Stimulated activated CD8-positive, alpha-beta memory T cell treated with anti-CD3 and anti-CD28 coated beads, Interleukin-4, amount 100 ng/mL, for 4 hours (primary cell): ENCODE measurements around the gene CCR8.

Experiments used
- DNase-seq, 2 donors: peaks; one replicate each; pipeline ENCODE4 v3.0.0-alpha.2; 2020; ENCODE audit warnings: low read depth in 2 of 2, low spot score in 1 of 2

The CCR8 gene, protein sequence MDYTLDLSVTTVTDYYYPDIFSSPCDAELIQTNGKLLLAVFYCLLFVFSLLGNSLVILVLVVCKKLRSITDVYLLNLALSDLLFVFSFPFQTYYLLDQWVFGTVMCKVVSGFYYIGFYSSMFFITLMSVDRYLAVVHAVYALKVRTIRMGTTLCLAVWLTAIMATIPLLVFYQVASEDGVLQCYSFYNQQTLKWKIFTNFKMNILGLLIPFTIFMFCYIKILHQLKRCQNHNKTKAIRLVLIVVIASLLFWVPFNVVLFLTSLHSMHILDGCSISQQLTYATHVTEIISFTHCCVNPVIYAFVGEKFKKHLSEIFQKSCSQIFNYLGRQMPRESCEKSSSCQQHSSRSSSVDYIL

DNA sequence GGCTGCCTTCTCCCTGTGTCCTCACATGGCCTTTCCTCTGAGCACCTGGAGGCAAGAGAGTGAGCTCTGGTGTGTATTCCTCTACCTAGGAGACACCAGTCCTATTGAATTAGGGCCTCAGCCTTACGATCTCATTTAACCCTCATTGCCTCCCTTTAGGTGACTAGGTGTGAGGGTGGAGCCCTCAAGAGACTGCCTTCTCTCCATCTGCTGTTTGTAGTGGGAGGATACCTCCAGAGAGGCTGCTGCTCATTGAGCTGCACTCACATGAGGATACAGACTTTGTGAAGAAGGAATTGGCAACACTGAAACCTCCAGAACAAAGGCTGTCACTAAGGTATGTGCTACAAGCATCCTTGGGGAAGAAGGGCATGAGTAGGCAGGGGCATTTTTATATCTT is at the start of gene CCR8:
TSS of gene CCR8 (plus strand) at position 217 of the 400 bp plus-strand sequence. CDS start 2,623 bp downstream, outside the sequence.
- no peak for DNase-seq

DNA sequence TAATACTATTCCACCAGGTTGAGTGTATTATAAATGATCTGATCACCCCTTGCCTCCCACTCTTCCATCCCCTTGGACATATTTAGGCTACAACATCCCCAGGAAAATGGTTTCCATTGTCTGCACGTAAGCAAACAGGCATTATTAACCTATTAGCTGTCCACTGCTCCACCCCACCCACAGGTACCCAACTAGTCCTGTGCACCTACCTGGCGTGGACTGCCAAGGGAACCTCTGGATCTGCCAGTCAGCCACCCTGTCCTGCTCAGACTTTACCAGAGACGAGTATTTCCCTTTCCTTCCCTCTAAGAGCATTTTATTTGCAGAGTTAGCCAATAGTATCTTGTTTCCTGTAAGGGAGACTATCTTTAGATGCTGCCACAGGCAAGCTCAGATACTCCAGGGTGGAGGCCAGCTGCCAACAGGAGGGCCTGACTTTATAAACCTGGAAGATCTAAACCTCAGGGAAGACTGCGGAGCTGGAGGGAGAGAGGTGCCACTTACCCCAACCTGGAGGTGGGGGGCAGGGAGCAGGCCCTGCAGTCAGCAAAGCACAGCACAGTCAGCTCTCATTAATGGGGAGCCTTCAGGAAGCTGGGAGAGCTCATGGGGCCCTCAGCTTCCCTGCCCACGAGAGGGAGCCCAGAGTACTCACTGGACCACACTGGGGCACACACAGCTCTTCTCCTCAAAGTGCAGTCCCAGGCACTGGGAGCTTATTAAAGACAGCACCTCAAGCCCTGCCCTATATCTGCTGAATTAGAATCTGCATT is 49.6 kb upstream of the CCR8 start, which contains the start of gene CX3CR1:
TSS of gene CX3CR1 (minus strand) at position 292 of the 773 bp plus-strand sequence. CDS start 13,527 bp downstream, outside the sequence.
- no peak for DNase-seq

DNA sequence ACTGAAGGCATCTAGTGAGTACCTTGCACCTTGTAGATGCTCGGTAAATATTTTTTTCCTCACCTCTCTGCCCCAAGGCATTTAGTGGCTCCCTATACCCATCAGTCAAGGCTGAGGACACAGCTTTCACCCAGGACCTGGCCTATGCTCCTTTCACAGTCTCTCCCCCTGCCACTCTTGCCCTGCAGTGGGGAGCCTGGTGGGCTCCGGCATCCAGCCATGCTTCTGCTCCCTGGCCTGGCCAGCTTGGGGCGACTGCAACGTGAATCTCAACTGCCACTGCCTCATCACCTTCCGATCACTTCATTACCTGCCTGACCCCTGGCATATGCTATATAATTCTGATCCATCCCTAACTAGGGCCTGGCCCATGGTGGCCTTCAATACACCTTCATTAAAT is 48.9 kb upstream of the CCR8 start:
- DNase-seq = no peak

DNA sequence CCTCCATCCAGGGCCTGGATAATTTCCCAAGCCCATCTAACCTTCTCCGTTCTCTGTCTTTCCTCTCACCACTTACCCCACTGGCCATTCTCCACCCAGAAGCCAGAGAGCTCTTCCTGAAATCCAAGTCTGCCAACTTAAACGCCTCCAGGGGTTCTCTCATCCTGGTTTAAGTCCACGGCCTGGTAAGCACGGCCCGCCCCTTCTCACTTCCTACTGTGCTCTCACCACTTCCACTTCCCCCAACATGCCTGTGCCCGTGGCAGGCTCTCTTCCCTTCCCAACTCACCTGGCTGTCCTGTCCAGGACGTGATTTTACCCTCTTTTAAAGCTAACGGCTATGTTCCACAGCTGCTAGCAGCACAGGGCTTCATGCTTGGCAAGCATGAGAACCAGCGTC is 48.0 kb upstream of the CCR8 start:
- DNase-seq = no peak

DNA sequence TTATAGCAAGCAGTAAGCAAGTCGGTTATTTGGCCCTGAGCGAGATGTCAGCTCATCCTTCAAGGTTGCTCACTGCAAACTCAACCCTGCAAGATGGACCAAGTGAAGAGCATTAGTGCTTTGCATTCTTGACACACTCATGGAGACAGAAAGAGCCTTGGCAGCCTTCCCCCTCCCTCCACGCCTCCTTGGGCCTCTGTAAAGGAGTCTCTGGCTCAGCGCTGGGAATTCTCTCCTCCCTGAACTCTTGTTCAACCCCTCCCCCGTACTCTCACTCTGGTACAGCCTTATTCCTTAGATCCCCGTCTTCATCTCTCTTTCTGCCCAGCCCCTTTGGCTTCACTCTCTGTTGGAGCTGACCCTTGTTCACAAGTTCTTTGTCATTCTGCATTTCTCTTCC is 47.5 kb upstream of the CCR8 start:
- no peak for DNase-seq

DNA sequence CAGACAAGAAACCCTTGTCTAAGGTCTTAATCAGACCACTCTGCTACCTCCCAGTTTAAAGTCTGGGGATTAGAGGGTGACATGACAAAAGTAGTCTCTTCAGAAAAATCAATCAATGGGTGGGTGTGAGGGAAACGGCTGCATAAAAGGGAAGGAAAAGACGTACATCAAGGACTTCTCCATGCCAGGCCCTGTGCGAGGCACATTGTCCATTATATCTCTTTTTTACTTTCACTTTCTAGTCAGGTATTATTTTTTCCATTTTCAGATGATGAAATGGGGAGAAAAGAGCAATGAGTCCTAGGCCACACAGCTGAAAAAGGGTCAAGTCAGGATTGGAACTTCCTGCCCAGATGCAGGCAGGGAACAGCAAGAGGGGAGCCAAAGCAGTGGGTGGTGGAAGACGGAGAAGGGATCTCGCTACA is 45.0 kb upstream of the CCR8 start:
- DNase-seq = no peak

DNA sequence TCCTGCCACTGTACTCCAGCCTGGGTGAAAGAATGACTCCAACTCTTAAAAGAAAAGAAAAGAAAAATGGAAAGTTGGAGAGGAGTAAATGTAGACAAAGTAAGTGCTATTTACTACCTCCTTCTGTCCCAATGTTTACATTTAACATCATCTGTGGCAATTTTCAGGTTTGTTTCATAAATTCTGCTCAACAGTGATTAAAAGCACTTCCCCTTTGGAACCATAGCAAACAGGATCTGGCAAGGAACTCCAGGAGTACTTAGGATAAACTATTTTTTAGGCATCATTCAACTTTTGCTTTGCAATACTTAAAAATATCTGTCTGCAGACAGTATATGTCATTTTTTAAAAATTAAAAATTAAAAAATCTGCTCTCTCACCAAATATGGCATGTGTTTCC is 44.2 kb upstream of the CCR8 start:
- no peak for DNase-seq

DNA sequence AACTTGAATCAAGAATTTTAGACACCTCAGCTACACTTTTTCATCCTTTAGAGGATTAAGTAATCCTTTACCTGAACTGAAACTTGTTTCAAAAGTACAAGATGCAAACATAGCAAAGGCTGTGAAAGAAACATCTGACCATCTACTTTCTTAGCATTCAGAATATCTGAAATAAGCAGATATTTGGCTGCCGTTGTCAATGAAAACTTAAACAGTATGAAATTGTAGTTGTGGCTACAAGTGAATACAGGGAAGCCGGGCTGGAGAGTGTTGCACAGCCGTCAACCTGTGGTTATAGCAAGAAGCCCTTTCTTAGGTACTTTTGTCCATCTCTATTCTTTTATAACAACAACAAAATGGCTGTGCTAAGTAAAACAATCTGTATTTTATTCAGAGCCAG is 42.7 kb upstream of the CCR8 start:
- no peak for DNase-seq

DNA sequence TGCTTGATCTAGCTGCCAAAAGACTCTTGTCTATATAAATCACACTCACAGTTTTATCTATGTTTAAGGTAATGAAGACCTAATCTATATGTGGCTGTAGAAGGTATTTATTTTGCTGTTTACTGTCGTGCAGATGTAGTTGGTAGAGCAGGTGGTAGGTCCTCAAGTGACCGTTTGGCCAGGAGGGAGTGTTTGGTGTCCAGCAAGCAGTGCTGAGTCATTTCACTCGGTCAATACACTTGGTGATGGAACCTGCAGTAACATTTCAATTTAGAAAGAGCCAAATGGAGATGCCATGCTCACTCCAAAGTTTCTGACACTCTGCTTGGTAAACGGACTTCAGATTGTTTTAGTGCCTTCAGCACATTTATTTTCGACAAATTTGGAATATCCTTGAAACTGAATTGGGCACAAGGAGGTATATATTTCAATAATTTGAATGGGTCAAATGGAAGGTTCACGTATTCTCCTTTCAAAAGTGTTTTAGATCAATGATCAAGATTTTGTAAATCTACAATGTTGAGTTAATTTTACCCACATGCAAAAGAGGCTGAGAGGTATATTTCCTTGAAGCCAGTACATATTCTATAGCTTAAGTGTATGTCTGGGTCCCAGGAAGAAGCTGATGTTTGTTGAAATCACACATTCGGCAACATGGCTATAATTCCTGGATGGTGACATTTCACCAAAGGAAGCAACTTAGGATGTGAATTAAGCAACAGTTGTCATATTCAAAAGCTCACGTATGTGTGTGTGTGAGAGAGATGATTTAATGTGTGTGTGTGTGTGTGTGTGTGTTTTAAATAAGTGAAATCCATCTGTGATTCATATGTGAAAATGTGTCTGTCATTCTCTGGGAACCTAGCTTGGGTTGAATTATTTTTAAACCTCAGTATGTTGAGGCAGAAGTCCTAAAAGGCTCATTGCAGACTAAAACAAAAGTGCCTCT is 42.0 kb upstream of the CCR8 start:
- no peak for DNase-seq

DNA sequence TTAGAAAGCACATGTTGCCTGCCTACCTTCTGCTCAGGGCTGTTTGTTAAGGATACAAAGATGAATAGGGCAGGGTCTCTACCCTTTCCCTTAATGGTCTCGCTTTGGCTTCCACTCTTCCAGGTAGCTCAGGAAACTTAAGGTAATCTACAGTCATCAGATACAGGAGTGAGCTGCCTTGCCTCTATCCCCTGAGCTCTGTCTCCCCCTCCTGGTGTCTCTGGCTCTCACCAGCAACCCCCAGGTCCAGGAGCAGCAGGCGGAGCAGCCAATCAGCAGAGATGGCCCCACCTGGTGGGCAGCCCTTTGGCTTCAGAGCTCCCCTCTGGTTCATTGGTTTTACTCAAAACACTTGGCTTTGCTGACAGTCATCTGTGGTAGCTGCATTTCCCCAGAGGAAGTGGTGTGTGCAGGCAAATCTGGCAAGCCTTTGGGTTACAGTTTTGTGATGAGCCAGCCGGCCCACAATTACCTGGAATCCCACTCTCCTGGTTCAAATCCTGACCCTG is 41.2 kb upstream of the CCR8 start:
- peak; percentile 56 to 70 for DNase-seq

DNA sequence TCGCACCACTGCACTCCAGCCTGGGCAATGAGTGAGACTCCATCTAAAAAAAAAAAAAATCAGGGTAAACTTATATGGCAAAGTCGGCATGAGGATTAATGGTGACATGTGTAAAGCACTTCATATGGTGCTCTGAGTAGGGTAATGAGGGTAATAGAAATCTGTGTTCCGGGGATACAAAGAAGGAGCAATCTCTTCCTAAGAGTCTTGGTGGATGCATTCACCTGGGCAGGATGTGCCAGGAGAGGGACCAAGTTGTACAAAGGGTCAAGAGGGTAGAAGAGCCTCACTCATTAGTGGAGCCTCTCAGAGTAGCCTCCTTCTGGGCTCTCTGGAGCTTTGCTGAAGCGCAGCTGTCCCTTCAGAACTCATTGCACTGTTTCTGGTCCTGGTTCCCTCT is 40.4 kb upstream of the CCR8 start:
- DNase-seq = no peak

DNA sequence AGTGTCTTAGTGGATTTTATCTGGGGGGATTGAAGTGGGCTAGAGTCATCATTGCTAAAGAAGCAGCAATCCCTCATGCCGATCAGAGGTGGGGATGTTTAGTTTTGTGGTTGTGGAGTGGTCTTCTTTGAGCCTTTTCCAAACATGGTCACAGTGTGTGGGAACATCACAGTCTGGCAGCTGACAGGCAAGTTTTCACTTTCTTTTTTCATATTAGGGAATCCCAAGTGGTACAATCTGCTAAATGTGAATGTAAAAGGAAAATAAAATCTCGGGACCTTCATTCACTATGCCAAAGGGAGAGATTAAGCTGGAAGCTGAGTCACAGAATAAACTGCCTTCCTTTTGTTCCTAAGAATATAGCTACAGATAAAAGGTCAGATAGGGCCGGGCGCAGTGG is 39.3 kb upstream of the CCR8 start:
- DNase-seq = no peak

DNA sequence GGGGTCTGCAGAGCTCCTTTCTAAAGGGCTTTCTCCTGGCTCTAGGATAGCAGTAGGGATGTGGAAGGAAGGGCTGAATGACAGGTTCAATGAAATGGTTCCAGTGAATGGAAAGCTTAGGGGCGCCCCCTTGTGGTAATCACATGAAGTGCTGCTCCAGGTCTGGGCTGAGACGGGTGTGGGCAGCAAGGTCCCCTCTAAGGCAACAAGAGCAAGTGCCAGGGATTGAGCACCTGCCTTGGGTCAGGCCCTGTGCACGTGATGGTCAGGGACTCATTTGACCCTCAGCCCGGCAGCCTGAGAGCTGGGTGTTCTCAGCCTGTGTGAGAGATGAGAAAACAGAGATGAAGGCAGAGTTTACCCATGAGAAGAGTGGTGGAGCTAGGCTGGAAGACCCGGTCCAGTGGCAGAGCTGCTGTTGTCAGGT is 37.6 kb upstream of the CCR8 start:
- DNase-seq = peak; percentile 38 to 62

DNA sequence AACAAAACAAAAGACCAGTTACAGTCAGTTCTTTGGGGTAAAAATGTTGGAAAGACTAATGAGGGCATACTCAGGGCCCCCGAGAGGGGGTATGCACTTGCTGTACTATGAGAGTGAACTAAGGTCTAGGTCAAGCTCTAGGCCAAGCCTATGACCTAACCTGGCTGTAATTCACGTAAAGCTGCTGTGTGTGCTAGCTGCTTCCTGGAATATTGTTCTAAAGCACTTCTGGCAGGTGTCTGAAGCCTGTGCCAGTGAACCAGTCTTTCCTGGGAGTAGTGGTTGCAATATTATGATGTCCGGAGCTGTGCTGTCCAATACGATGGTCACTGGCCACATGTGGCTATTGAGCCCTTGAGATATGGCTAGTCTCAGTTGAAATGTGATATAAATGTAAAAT is 36.5 kb upstream of the CCR8 start:
- no peak for DNase-seq

DNA sequence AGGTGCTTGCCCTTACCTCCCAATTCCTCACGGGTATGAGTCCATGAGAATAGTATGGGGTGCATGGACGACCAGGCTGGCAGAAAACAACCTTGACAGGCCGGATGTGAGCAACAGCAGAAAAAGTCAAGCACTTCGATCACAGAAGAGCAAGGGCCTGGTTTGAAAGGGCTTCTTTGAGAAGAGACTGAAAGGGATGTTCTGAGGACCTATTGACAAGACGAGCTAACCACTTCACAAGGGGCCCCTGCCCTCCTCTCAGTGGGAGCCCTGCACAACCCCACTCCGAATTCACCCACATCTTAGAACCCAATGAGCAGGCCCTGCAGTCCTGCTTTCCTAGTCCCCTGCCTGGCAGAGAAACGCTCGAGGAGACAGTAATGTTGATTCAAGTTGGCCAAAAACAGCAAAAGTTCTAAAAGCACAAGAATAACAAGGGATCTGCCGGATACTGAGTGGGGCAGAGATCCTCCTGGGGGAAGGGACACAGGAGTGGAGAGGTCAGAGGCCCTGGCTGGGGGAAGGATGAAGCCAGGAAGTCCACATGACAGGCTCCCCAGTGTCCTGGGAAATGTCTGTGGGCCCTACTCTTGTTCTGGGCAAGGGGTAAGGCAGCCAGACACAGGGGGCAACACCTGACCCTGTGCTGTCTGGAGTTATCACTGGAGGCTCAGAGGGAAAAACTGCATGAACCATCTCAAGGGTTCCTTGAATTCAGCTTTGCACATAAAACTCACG is 34.9 kb upstream of the CCR8 start:
- DNase-seq = no peak

DNA sequence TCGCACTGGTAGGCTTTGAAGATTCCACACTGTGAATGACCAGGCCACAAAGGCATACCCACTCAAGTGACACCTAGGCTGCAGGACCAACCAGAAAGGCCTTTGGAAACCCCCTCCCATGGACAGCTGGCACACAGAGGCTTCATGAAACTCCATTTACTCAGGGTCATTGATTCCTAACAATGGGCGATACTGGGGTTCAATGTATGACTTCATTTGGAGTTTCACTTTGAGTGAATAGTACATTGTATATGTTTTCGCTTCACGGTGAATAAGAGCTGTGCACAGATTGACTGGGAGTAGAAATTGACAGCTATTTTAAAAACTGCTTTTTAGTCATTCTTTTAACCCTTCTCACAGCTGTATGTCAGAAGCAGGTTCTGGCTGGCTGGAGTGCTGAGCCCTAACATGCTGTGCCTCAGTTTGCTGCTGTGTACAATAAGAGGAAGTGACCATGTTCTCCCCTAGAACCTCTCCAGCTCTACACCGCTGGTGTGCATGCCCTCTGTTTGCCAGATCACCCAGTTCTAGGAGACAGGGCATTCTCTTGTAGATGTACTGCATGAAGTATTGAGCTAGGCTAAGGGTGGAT is 34.2 kb upstream of the CCR8 start:
- no peak for DNase-seq

DNA sequence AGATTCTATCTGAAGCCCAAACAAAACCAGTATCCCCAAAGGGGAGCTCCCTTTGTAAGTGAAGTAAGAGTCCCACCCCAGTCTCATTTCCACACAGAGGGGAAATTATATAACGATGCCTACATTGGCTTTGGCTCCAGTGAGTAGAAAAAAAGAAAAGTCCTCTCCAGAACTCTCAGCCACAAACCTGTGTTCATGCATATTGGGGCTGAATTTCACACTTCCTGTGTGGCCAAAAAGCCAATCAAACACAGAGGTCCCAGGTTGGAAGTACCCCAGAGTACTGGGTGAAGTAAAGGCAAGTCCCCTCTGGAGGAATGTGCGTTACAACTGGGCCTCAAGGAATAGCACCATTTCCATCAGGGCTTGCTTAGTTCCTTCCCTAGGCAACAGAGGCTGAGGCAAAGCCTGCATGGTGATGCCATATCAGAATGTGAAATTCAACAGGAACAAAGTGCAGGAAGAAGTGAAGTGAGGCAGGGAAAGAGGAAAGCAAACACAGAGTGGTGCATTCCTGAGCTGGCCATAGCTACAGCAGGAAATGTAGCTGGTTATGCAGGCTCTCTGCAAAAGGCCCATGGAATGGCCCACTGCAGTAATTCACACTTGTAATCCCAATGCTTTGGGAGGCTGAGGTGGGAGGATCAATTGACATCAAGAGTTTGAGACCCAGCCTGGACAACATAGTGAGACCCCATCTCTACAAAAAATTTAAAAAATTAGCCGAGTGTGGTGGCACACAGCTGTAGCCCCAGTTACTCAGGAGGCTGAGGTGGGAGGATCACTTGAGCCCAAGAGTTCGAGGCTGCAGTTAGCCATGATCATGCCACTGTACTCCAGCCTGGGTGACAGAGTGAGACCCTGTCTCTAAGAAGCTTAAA is 33.1 kb upstream of the CCR8 start:
- DNase-seq = no peak

DNA sequence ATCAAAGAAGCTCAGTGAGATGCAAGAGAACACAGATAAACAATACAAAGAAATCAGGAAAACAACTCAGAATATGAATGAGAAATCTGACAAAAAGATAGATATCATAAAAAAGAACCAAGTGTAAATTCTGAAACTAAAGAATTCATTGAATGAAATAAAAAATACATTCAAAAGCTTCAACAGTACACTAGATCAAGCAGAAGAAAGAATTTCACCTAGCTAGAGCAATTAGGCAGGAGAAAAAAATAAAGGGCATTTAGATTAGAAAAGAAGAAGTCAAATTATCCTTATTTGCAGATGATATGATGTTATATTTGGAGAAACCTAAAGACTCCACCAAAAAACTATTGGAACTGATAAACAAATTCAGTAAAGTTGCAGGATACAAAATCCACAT is 30.2 kb upstream of the CCR8 start:
- no peak for DNase-seq

DNA sequence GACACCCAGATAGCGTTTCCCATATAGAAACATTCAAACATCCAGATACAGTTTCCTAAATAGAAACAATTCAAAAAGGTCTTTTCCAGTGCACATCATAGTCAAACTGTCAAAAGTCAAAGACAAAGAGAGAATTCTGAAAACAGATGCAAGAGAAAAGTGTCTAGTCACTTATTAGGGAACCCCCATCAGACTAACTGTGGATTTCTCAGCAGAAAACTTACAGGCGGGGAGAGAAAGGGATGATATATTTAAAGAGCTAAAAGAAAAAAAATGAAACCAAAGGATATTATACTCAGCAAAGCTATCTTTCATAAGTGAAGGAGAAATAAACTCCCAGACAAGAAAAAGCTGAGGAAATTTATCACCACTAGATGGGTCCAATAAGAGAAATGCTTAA is 27.3 kb upstream of the CCR8 start:
- DNase-seq = no peak
